UCSD-AML1 (cell line): ENCODE results near the gene SRI.
"Not testable (repeated sequence)": the region's sequence is repeated elsewhere in the genome, so short reads cannot be mapped to it uniquely, and the experiment has no call there.

ENCODE experiments used
- DNase-seq: peaks from one replicate; lab custom pipeline; 2025; ENCODE audit not compliant: unreplicated experiment; lab: John Stamatoyannopoulos, UW

Gene SRI

GRCh38 chr7:88184848-88185304, 35.0 kb downstream of the SRI start:
- DNase-seq, result no peak

GRCh38 chr7:88183051-88183450, 36.8 kb downstream of the SRI start:
- DNase-seq, result no peak

DNA sequence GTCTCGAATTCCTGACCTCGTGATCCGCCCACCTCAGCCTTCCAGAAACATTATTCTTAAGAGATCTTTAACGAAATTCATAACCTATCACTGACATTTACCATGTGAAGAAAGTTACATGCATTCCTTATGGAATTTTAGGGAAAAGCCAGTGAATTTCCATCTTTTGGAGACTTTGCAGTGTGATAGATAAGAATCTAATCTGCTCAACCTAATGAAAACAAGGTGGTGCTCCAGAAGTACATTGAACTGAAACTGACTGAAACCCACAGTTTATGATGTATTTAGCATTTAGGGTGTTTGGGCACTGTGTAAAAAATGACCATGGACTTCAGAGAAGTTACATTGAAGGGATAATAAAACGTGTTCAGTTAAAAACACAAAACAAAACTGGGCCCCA, 43.6 kb downstream of the SRI start:
- no peak for DNase-seq

GRCh38 chr7:88172842-88173241, 47.0 kb downstream of the SRI start:
- no peak for DNase-seq

DNA sequence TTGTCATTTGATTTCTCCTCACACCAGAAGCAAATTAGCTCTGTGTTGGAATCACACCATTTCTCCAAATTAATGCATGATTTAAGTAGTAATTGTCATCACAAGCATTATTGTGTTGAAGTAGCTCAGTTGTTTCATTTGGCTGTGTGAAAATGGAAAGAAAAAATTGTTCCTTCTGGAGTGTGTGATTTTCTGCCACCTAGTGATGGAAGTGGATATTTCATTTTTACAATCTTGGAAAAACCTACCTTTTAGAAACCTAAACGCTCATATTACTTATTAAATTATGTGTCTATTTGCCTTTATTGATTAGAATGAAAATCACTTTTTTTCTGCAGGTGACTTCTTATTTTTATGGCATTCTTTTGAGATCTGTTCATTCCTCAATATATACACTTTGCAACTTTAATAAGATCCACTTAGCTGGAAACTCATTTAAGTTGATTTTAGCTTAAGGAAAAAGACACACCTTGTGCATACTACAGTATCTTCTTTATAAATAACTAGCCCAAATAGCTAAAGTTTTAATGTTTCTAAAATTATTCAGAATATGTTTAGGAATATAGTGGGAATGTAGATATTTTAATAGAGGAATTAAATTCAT, 50.0 kb downstream of the SRI start:
- DNase-seq, result no peak

DNA sequence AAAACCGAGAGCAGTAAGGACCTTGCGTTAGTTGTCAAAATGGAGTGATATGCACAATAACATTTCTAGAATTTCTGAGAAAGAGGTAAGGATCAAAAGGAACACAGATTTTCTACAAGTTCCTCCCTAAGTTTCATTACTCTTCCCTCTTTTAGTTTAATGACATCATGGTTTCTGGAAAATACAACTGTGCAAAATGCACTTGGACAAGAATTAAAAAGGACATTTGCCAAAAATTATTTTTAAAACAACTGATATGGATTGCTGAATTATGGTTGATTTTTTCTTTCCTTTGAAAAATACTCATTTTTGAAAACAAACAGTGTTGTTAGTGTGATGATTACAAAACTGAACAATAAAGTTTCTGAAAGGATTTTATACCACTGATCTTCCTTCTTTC, 52.1 kb downstream of the SRI start:
- no peak for DNase-seq

DNA sequence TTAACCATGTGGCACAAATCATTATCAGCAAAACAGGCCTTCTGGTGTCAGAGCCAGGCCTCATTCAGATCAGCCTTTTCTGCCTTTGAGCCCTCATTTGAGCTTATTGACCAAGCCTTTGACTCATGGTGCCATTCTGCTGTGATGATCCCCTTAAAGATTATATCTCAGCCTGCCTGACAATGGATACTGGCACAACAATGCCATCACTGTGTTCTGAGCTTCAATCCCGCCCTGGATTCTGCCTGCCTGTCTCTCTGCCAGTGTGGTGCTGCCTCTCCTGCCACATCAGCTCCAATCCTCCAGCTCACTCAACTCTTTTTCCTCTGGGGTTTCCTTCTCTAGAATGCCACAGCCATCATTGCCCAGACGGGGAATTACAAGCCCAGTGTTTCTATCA, 52.6 kb downstream of the SRI start:
- no peak for DNase-seq

GRCh38 chr7:88165697-88166096, 54.1 kb downstream of the SRI start:
- DNase-seq, result no peak

DNA sequence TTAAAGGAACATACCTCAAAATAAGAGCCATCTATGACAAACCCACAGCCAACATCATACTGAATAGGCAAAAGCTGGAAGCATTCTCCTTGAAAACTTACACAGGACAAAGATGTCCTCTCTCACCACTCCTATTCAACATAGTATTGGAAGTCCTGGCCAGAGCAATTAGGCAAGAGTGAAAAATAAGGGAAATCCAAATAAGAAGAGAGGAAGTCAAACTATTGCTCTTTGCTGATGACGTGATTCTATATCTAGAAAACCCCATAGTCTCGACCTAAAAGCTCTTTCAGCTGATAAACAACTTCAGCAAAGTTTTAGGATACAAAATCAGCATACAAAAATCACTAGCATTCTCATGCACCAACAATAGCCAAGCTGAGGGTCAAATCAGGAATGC, 60.1 kb downstream of the SRI start:
- not testable (repeated sequence) for DNase-seq

DNA sequence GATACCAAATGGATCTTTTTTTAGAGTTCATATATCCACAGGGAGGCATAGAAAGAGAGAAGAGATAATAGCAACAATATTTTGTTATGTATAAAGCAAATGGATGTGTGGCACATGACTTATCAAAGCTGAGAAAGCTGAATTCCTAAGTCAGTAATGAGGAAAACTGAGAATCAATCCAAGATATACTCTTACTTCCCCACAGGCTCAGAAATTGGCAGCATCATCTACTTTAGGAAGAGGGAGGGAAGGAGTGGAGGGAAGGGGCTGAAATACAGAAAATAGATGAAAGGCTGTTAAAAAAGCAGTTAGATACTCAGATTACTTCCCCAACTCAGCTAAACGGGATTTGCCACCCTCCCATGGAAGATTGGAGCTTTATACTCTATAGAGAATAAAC, 63.5 kb downstream of the SRI start:
- DNase-seq, result no peak

- no peak for DNase-seq
Measured at GRCh38 chr7:88155756-88156155, 64.1 kb downstream of the SRI start.
